Measurements from ENCODE around the gene DPF3. TPM values are rescaled to one million over a fixed set of nuclear protein-coding genes. Genes with fewer than 3 reads are reported as not detected.

DPF3 gene
- total and polyA plus RNA-seq, 9 of the 15 experiments (the other 6 are each of a cell fraction or from before 2014, with no cell fraction given), result 0.21 to 4.9 (median 1.2) TPM

- TF ChIP-seq TAF9B (IDR thresholded peaks at IDR 0.05; ENCODE audit: partially characterized antibody), result no peak
- TF ChIP-seq ZFP91 (CRISPR knock-in tag; IDR thresholded peaks at IDR 0.05), result peak; percentile 92
- no peak for TF ChIP-seq CHAMP1 (IDR thresholded peaks at IDR 0.05)
- no peak for TF ChIP-seq HNRNPUL1 (IDR thresholded peaks at IDR 0.05; ENCODE audit: low read length)
- TF ChIP-seq HCFC1 (IDR thresholded peaks at IDR 0.05; ENCODE audit: low read depth, low read length), result no peak
- peak; percentile 12; the same call in 1 of the 2 replicates for TF ChIP-seq CXXC5 (CRISPR knock-in tag; IDR thresholded peaks at IDR 0.05)
- TF ChIP-seq NCOA1 (IDR thresholded peaks at IDR 0.05; ENCODE audit: low read depth), result no peak
- peak; percentile 78 for TF ChIP-seq TBP (optimal IDR thresholded peaks at IDR 0.05; ENCODE audit: low read depth, low read length)
- TF ChIP-seq MNT (conservative IDR thresholded peaks at IDR 0.05), result peak in 1 of 2 experiments; percentile 34; a peak in 1 of 4 replicates
- TF ChIP-seq NRF1 (conservative IDR thresholded peaks at IDR 0.05 in 1 of 2, IDR thresholded peaks at IDR 0.05 in 1 of 2), result peak; percentile 88 to 90
- TF ChIP-seq CBFA2T3 (IDR thresholded peaks at IDR 0.05), result no peak
- TF ChIP-seq DACH1 (IDR thresholded peaks at IDR 0.05; ENCODE audit: partially characterized antibody), result no peak
- no peak for TF ChIP-seq ILK (tag; IDR thresholded peaks at IDR 0.05; ENCODE audit: borderline replicate concordance, low read depth)
- TF ChIP-seq FOS (IDR thresholded peaks at IDR 0.05; ENCODE audit: extremely low read depth, insufficient read length), result peak; percentile 79
- no peak for TF ChIP-seq CREB3 (tag; conservative IDR thresholded peaks at IDR 0.05; ENCODE audit: low read depth)
- no peak for TF ChIP-seq PBX2 (CRISPR knock-in tag; IDR thresholded peaks at IDR 0.05; ENCODE audit: low read depth)
- 0 out of 2 replicates have a peak, but pooled peaks have one; percentile 11 for TF ChIP-seq PBX2 (tag; conservative IDR thresholded peaks at IDR 0.05; ENCODE audit: low read depth)
- TF ChIP-seq EGR1 (conservative IDR thresholded peaks at IDR 0.05), result no peak
These were observed at the start of gene DPF3 (continued) for GRCh38 chr14:72893636-72894322.

Data from K562 (cell line).